Stimulated activated CD4-positive, alpha-beta T cell treated with anti-CD3 and anti-CD28 coated beads, Interleukin-12 subunit alpha, Interleukin-12 subunit beta, amount 100 ng/mL, for 48 hours (primary cell): ENCODE measurements around the gene CDH11.

Experiments used
- DNase-seq, 3 donors: peaks; one replicate each; pipeline ENCODE4 v3.0.0-alpha.2; 2020; ENCODE audit warnings: low read depth in 2 of 3, low spot score in 1 of 3

The CDH11 gene

GRCh38 chr16:65117811-65118448 lies 3.9 kb downstream of the CDH11 start:
- peak; percentile 15 to 27 (median 26) for DNase-seq

GRCh38 chr16:65116818-65117430 lies 4.9 kb downstream of the CDH11 start:
- no peak for DNase-seq

- DNase-seq = no peak
Observed at GRCh38 chr16:65116216-65116615, 5.6 kb downstream of the CDH11 start.

GRCh38 chr16:65114527-65114926 lies 7.3 kb downstream of the CDH11 start:
- DNase-seq = no peak

- DNase-seq = no peak
Observed at GRCh38 chr16:65113441-65113840, 8.4 kb downstream of the CDH11 start.

- DNase-seq = no peak
Observed at GRCh38 chr16:65111306-65111705, 10.6 kb downstream of the CDH11 start.

GRCh38 chr16:65106757-65107156 lies 15.1 kb downstream of the CDH11 start:
- DNase-seq = no peak

GRCh38 chr16:65105171-65105570 lies 16.7 kb downstream of the CDH11 start:
- no peak for DNase-seq

DNA sequence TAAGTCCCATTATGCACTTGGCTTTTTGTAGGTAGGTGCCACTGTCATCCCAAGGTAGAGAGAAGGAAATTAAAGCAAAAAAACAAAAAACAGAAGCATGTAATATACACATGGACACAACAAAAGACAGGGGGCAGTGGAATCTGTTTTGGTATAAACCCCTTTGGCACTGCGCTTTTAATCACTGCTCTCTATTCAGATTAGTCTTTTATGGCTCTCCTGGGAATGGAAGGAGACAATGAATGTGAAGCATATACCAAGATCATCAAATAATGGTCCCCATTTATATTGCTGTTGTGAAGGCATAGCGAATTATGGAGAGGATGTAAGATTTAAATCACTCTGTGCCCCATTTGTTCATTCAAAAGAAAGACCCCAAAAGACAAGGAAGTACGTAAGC lies 17.4 kb downstream of the CDH11 start:
- no peak for DNase-seq

DNA sequence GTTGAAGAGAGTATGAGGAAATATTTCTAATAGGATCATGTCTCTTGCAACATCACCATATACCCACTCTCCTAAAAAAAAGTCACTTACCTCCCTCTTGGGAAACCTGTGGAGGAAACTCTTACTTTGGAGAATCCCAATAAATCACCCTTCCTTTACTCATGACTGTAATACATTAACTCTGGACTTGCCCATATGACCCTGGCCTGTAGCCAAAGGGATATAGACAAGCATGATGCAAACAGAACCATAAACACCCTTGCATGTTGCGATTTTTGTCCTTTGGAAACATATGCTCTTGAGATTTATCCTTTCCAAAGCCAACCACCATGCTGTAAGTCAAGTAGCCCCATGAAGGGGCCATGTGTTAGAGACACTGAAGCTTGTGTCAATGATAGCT lies 19.5 kb downstream of the CDH11 start:
- no peak for DNase-seq

DNA sequence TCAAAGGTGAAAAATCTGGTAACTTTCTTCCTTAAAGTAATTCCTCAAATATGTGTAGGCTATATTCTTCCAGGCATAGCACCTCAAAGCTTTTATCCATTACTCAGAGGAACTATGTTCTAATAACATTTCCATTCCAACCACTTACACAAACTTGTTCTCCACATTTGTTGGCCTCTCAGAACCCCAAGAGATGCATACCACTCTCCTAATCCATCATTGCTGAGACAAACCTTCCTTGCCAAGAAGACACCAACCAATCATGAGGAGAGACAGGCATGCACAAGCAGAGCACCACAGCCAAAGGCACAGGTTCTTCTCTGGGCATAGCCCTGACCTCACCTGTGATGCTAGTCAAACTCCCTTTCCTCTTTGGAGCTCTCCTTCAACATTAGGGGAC lies 20.9 kb downstream of the CDH11 start:
- no peak for DNase-seq

DNA sequence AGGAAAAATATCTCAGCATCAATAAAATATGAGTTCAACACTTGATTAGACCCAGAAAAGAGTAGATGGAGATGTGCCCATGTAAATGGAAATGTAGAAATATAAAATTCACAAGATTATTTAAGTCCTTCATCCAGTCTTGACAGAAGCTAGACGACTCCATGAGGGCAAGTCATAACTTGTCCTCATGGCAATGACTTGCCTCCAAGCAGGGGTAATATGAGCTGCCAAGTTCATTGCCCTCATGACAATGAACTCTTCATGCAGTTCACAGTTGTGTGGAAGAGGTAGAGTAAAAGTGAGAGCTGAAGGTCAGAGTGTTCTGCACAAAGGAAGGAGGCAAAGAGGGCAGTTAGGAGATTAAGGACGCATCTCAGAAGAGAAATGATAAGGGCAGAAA lies 22.3 kb downstream of the CDH11 start:
- no peak for DNase-seq

- no peak for DNase-seq
Observed at GRCh38 chr16:65098916-65099315, 22.9 kb downstream of the CDH11 start.

DNA sequence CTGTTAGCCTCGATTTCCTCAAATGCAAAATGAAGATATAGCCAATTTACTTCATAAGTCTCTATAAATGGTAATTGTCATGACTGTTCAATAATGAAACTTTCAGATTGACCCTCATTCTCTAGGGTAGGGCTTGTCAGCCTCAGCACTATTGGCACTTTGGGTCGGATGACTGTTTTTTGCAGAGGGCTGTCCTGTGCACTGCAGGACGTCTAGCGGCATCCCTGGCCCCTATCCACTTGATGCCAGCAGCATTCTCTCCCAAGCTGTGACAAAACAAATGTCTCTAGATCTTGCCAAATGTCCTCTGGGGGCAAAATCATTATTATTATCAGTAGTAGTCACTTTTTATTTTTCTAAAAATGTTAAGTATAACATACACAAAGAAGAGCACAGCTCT lies 24.6 kb downstream of the CDH11 start:
- no peak for DNase-seq

GRCh38 chr16:65095906-65096305 lies 26.0 kb downstream of the CDH11 start:
- no peak for DNase-seq

DNA sequence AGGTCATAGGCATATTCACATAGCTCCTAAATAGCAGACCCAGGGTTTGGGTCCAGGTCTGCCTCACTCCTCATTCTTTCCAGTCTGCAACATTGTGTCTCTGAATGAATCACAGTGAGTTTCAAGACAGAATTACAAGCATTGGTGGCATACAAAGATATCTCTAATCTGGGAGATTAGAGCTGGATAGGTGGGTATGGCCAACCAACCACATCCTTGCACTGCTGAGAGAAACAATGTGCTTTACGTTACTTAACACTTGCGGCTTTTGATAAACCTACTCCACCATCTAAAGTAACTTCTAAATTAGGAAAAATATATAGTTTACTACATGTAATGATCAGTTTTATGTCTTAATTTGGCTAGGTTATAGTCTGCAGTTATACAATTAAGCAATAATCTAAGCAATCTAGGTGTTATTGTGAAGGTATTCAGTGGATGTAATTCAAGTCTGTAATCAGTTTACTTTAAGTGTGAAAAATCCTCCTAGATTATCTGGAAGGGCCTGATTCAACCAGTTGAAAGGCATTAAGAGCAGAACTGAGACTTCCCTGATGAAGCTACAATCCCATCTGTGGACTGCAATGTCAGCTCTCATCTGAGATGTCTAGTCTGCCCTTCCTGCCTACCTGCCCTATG lies 26.7 kb downstream of the CDH11 start:
- DNase-seq = no peak

DNA sequence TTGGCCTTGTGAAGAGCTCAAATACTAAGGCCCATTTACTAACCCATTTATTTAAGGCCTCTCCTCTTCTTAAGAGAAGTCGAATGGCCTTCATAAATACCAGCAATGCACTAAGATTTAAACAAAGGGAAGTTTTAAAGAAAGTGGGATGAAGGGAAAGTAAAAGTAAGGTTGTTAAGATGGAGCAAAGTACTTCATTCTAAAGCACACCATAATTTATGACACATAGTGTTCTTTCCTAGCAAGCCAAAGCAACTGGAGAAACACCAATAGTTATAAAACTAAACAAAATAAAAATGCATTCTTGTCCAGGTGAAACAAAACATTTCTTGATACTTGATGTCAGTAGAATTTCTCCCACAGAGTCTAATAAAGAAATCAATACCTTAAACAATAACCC lies 27.9 kb downstream of the CDH11 start:
- DNase-seq = no peak

GRCh38 chr16:65083164-65083857 lies 38.6 kb downstream of the CDH11 start:
- DNase-seq = no peak

DNA sequence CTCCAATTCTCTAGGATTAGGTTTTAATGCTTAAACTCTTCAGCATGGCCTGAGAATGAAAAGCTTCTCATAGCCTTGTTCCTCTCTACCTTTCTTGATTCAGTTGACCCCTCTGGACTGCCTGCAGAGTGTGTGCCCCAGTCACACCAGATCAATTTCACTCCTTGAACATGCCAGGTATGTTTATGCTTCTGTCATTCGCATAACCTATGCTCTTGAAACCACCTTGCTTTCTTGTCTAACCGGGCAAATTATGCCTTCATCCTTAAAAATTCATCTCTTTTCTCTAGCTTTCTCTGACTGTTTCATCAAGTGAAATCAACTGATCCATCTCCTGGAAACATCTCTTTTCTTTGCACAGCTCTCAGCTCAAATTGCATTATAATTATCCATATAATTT lies 42.3 kb downstream of the CDH11 start:
- DNase-seq = no peak

- no peak for DNase-seq
Observed at GRCh38 chr16:65077181-65077580, 44.7 kb downstream of the CDH11 start.

DNA sequence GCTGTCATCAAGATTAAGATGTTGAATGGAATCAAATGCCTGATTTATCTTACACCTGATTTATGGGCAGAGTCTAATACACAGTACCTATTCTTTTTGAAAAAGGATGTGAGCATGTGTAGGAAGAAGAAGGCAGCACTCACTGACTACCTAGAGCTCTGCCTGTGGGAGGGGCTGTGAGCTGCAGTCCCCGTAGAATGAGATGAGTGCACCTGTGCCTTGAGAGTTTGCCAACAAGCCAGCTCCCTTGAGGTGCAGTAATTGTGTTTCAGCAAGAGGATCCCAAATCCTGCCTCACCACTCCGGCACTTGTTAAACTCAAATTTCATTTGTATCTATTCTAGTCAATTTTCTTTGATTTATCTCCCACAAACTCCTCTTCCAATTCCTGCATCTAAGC lies 46.0 kb downstream of the CDH11 start:
- DNase-seq = no peak
